ENCODE data around the gene LRRK1.
"Not testable (repeated sequence)": the region's sequence is repeated elsewhere in the genome, so short reads cannot be mapped to it uniquely, and the experiment has no call there.

- not testable (repeated sequence) for TF ChIP-seq CTCF, POLR2A (IDR thresholded peaks at IDR 0.05)
Measured at GRCh38 chr15:101095796-101096406, 176.7 kb downstream of the LRRK1 start.

All from ovary (tissue), 3 donors.